ENCODE data around the gene ENOX1.
"Not testable (repeated sequence)": the region's sequence is repeated elsewhere in the genome, so short reads cannot be mapped to it uniquely, and the experiment has no call there.

The ENOX1 gene

DNA sequence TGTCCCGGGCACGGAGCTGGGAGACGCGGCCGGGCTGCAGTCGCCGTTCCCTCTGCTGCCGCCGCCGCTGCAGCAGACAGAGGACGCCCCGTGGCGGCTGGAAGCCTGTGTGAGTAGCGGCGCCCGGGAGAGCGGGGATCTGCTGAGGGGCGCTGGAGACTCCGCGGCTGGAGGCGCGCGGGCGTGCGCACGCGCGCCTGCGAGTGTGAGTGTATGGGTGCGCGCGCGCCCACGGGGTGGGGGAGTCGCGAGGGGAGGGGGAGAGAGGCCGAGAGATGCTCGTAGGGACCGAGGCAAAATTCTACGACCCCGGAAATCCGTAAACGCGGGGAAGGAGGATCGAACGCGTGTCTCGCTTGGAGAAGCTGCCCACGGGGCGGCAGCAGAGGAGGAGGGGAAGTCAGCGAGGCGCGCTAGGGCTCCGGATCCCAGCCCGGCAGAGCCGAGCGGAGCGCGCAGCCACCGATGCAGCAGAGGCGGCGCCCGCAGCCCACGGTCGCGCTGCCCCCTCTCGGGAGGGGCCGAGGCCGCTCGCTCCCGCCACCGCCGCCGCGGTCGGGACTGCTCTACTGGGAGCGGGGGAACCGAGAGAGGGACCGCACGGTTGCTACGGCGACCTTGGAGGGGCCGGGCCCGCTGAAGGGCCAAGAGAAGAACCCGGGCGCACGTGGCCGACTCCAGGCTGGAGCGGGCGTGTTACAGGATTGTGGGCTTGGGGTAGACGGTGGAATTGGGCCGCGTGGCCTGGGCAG is at the start of gene ENOX1:
Gene ENOX1, minus strand, starts transcription at position 207 of the 752 bp plus-strand sequence.
- Histone ChIP-seq H3K9ac (ENCODE audit: low read depth in 1 of 2, low read length in 2 of 2) (peak within 1 kb of the TSS in 1 of 2 donors; percentile 46), H3K4me1 (ENCODE audit: control insufficient read depth in 2 of 2, insufficient read depth in 2 of 2, low read length in 2 of 2) (peaks cover 11 to 16% of the 10 kb centered on the region in 2 donors), H3K9me3 (ENCODE audit: control insufficient read depth in 2 of 2, low read length in 2 of 2) (no peaks in the 10 kb centered on the region), H3K27me3 (ENCODE audit: control insufficient read depth in 2 of 2, insufficient read depth in 2 of 2, low read length in 2 of 2) (peaks cover 10 to 15% of the 10 kb centered on the region in 2 donors), H3K36me3 (ENCODE audit: control insufficient read depth in 2 of 2, insufficient read depth in 2 of 2, low read length in 2 of 2) (no peaks in the 10 kb centered on the region), H3K4me3 (ENCODE audit: low read length in 2 of 2) (peak within 1 kb of the TSS; percentile 59 to 62), H3K27ac (ENCODE audit: low read depth in 2 of 2, low read length in 2 of 2) (peak within 1 kb of the TSS in 1 of 2 donors; percentile 32)

- H3K27ac ChIP-seq (ENCODE audit: low read depth in 2 of 2, low read length in 2 of 2), result no peak overlapping the region
- no peak overlapping the region for H3K4me3 ChIP-seq (ENCODE audit: low read length in 2 of 2)
- H3K4me1 ChIP-seq (ENCODE audit: control insufficient read depth in 2 of 2, insufficient read depth in 2 of 2, low read length in 2 of 2), result no peaks in the 10 kb centered on the region
- H3K27me3 ChIP-seq (ENCODE audit: control insufficient read depth in 2 of 2, insufficient read depth in 2 of 2, low read length in 2 of 2), result no peaks in the 10 kb centered on the region
- H3K36me3 ChIP-seq (ENCODE audit: control insufficient read depth in 2 of 2, insufficient read depth in 2 of 2, low read length in 2 of 2), result no peaks in the 10 kb centered on the region
- H3K9ac ChIP-seq (ENCODE audit: low read depth in 1 of 2, low read length in 2 of 2), result no peak overlapping the region
- H3K9me3 ChIP-seq (ENCODE audit: control insufficient read depth in 2 of 2, low read length in 2 of 2), result no peaks in the 10 kb centered on the region
Observed at GRCh38 chr13:43835701-43836100, 48.9 kb upstream of the ENOX1 start.

DNA sequence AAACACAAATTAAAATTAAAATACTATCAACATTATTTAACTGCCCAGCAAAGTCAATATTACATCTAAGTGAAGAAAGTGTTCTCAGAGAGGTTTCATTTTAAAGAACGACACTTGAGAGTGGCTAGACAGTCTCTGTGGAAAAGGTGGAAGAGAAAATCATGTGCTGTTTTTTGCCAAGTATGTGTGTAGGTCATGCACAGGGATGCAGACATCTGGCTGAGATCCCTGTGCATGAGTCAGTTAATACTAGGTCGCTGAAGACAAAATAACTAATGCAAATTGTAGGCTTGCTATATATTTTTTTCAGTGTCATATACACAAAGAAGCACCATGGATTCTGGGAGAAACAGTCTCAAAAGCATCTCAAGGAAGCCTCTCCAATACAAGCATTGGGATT is 44.3 kb upstream of the ENOX1 start:
- H3K4me3 ChIP-seq (ENCODE audit: low read length in 2 of 2), result no peak overlapping the region
- H3K36me3 ChIP-seq (ENCODE audit: control insufficient read depth in 2 of 2, insufficient read depth in 2 of 2, low read length in 2 of 2), result no peaks in the 10 kb centered on the region
- H3K9me3 ChIP-seq (ENCODE audit: control insufficient read depth in 2 of 2, low read length in 2 of 2), result no peaks in the 10 kb centered on the region
- H3K27ac ChIP-seq (ENCODE audit: low read depth in 2 of 2, low read length in 2 of 2), result no peak overlapping the region
- no peak overlapping the region for H3K9ac ChIP-seq (ENCODE audit: low read depth in 1 of 2, low read length in 2 of 2)
- no peaks in the 10 kb centered on the region for H3K4me1 ChIP-seq (ENCODE audit: control insufficient read depth in 2 of 2, insufficient read depth in 2 of 2, low read length in 2 of 2)
- no peaks in the 10 kb centered on the region for H3K27me3 ChIP-seq (ENCODE audit: control insufficient read depth in 2 of 2, insufficient read depth in 2 of 2, low read length in 2 of 2)

GRCh38 chr13:43830497-43830881 is 43.7 kb upstream of the ENOX1 start:
- H3K9me3 ChIP-seq (ENCODE audit: control insufficient read depth in 2 of 2, low read length in 2 of 2), result no peaks in the 10 kb centered on the region
- H3K27ac ChIP-seq (ENCODE audit: low read depth in 2 of 2, low read length in 2 of 2), result no peak overlapping the region
- H3K4me3 ChIP-seq (ENCODE audit: low read length in 2 of 2), result no peak overlapping the region
- no peaks in the 10 kb centered on the region for H3K4me1 ChIP-seq (ENCODE audit: control insufficient read depth in 2 of 2, insufficient read depth in 2 of 2, low read length in 2 of 2)
- no peaks in the 10 kb centered on the region for H3K36me3 ChIP-seq (ENCODE audit: control insufficient read depth in 2 of 2, insufficient read depth in 2 of 2, low read length in 2 of 2)
- no peaks in the 10 kb centered on the region for H3K27me3 ChIP-seq (ENCODE audit: control insufficient read depth in 2 of 2, insufficient read depth in 2 of 2, low read length in 2 of 2)
- no peak overlapping the region for H3K9ac ChIP-seq (ENCODE audit: low read depth in 1 of 2, low read length in 2 of 2)

GRCh38 chr13:43824656-43825055 is 37.9 kb upstream of the ENOX1 start:
- H3K27ac ChIP-seq (ENCODE audit: low read depth in 2 of 2, low read length in 2 of 2); H3K9me3 ChIP-seq (ENCODE audit: control insufficient read depth in 2 of 2, low read length in 2 of 2); H3K4me1 ChIP-seq (ENCODE audit: control insufficient read depth in 2 of 2, insufficient read depth in 2 of 2, low read length in 2 of 2); H3K9ac ChIP-seq (ENCODE audit: low read depth in 1 of 2, low read length in 2 of 2); H3K4me3 ChIP-seq (ENCODE audit: low read length in 2 of 2); H3K27me3 ChIP-seq (ENCODE audit: control insufficient read depth in 2 of 2, insufficient read depth in 2 of 2, low read length in 2 of 2); H3K36me3 ChIP-seq (ENCODE audit: control insufficient read depth in 2 of 2, insufficient read depth in 2 of 2, low read length in 2 of 2): not testable (repeated sequence)

DNA sequence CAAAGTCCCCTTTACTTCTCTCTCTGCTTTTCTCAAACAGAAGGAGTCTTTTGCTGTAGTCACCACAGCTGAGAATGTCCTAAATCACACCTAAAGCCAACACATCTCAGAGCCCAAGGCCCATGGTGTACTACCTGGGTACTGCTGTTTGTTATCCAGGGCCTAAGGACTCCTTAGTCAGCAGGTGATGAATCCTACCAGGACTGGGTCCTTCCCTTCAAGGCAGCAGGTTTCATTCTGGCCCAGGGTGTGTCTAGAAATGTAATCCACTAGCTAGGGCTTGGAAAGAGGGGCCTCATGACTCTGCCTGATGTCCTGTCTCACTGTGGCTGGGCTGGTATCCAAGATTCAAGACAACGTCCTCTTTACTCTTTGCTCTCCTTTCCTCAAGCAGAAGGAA is 36.2 kb upstream of the ENOX1 start:
- Histone ChIP-seq H3K27me3 (ENCODE audit: control insufficient read depth in 2 of 2, insufficient read depth in 2 of 2, low read length in 2 of 2) (no peaks in the 10 kb centered on the region), H3K27ac (ENCODE audit: low read depth in 2 of 2, low read length in 2 of 2) (no peak overlapping the region)

DNA sequence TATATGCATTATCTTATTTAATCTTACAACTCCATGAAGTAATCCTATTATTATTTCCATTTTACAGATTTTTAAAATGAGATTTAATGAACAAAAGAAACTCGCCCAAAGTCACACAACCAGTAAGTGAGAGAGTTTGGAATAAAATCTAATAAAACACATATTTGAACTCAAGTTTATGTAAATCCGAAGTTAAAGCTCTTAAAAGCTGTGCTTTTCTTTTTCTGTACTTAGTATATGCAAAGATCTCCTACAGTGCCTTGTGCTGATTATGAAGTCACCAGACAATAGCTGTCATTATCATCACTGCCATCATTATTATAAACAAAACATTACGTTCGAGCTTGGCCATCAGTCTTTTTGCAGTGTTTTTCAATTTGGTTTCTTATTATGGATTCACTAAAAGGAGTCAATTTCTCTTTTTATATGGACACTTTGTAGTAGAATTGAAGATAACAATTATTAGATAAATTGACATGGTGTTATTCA is 29.7 kb upstream of the ENOX1 start:
- H3K36me3 ChIP-seq (ENCODE audit: control insufficient read depth in 2 of 2, insufficient read depth in 2 of 2, low read length in 2 of 2), result no peaks in the 10 kb centered on the region
- H3K27ac ChIP-seq (ENCODE audit: low read depth in 2 of 2, low read length in 2 of 2), result no peak overlapping the region
- H3K4me3 ChIP-seq (ENCODE audit: low read length in 2 of 2), result no peak overlapping the region
- H3K9ac ChIP-seq (ENCODE audit: low read depth in 1 of 2, low read length in 2 of 2), result no peak overlapping the region
- H3K4me1 ChIP-seq (ENCODE audit: control insufficient read depth in 2 of 2, insufficient read depth in 2 of 2, low read length in 2 of 2), result no peaks in the 10 kb centered on the region
- peaks cover 0 to 3% of the 10 kb centered on the region in 2 donors for H3K27me3 ChIP-seq (ENCODE audit: control insufficient read depth in 2 of 2, insufficient read depth in 2 of 2, low read length in 2 of 2)
- no peaks in the 10 kb centered on the region for H3K9me3 ChIP-seq (ENCODE audit: control insufficient read depth in 2 of 2, low read length in 2 of 2)

More for the DNA sequence above, 36.2 kb upstream of the ENOX1 start:
- Histone ChIP-seq H3K4me1 (ENCODE audit: control insufficient read depth in 2 of 2, insufficient read depth in 2 of 2, low read length in 2 of 2) (no peaks in the 10 kb centered on the region), H3K36me3 (ENCODE audit: control insufficient read depth in 2 of 2, insufficient read depth in 2 of 2, low read length in 2 of 2) (no peaks in the 10 kb centered on the region), H3K9me3 (ENCODE audit: control insufficient read depth in 2 of 2, low read length in 2 of 2) (no peaks in the 10 kb centered on the region), H3K4me3 (ENCODE audit: low read length in 2 of 2) (no peak overlapping the region), H3K9ac (ENCODE audit: low read depth in 1 of 2, low read length in 2 of 2) (no peak overlapping the region)

DNA sequence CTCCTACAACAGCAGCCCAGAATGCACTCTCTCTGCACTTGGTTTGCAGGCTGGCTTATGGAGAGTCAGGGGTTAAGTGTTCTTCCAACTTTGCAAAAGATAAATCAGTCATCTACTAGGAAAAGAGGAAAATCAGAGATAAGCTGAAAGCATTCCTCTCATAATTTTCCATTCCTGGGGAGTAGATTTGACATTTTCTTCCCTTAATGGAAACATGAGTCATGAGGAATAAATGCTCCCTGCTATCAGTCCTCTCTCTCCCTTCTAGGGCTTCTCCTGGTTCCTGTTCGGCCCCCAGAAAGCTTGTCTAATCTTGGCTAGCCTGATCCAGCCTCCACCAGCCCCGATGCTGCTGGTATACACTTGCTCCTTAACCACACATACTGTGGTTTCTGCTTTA is 28.4 kb upstream of the ENOX1 start:
- Histone ChIP-seq H3K9ac (ENCODE audit: low read depth in 1 of 2, low read length in 2 of 2) (no peak overlapping the region), H3K27me3 (ENCODE audit: control insufficient read depth in 2 of 2, insufficient read depth in 2 of 2, low read length in 2 of 2) (peaks cover 0 to 3% of the 10 kb centered on the region in 2 donors), H3K9me3 (ENCODE audit: control insufficient read depth in 2 of 2, low read length in 2 of 2) (no peaks in the 10 kb centered on the region), H3K27ac (ENCODE audit: low read depth in 2 of 2, low read length in 2 of 2) (no peak overlapping the region), H3K36me3 (ENCODE audit: control insufficient read depth in 2 of 2, insufficient read depth in 2 of 2, low read length in 2 of 2) (no peaks in the 10 kb centered on the region), H3K4me3 (ENCODE audit: low read length in 2 of 2) (no peak overlapping the region), H3K4me1 (ENCODE audit: control insufficient read depth in 2 of 2, insufficient read depth in 2 of 2, low read length in 2 of 2) (no peaks in the 10 kb centered on the region)

- Histone ChIP-seq H3K4me3 (ENCODE audit: low read length in 2 of 2) (no peak overlapping the region), H3K9ac (ENCODE audit: low read depth in 1 of 2, low read length in 2 of 2) (no peak overlapping the region), H3K27ac (ENCODE audit: low read depth in 2 of 2, low read length in 2 of 2) (no peak overlapping the region), H3K4me1 (ENCODE audit: control insufficient read depth in 2 of 2, insufficient read depth in 2 of 2, low read length in 2 of 2) (no peaks in the 10 kb centered on the region), H3K27me3 (ENCODE audit: control insufficient read depth in 2 of 2, insufficient read depth in 2 of 2, low read length in 2 of 2) (no peaks in the 10 kb centered on the region), H3K9me3 (ENCODE audit: control insufficient read depth in 2 of 2, low read length in 2 of 2) (no peaks in the 10 kb centered on the region), H3K36me3 (ENCODE audit: control insufficient read depth in 2 of 2, insufficient read depth in 2 of 2, low read length in 2 of 2) (no peaks in the 10 kb centered on the region)
Observed at GRCh38 chr13:43808676-43809075, 21.9 kb upstream of the ENOX1 start.

DNA sequence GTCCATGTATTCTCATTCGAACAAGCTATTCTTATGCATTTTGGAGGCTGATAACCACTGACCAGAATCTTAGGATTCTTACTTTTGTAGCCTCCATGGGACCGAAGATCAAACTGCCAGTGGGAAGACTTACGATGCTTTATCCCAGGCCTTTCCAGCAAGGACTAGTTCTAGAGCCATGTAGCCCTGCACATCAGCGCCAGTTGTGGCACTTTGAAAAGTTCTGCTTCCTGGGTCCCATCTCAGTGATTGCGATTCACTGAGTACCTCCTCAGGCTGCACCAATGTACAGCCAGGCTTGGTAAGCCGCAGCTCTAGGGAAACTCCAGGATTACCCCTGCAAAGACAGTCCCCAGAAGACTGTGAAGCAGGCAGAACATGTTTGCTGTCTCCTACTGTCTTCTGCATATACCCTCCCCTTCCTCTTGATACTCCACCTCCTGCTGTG is 18.9 kb upstream of the ENOX1 start:
- Histone ChIP-seq H3K4me1 (ENCODE audit: control insufficient read depth in 2 of 2, insufficient read depth in 2 of 2, low read length in 2 of 2) (no peaks in the 10 kb centered on the region), H3K27ac (ENCODE audit: low read depth in 2 of 2, low read length in 2 of 2) (no peak overlapping the region), H3K9me3 (ENCODE audit: control insufficient read depth in 2 of 2, low read length in 2 of 2) (no peaks in the 10 kb centered on the region), H3K36me3 (ENCODE audit: control insufficient read depth in 2 of 2, insufficient read depth in 2 of 2, low read length in 2 of 2) (no peaks in the 10 kb centered on the region), H3K4me3 (ENCODE audit: low read length in 2 of 2) (no peak overlapping the region), H3K9ac (ENCODE audit: low read depth in 1 of 2, low read length in 2 of 2) (no peak overlapping the region), H3K27me3 (ENCODE audit: control insufficient read depth in 2 of 2, insufficient read depth in 2 of 2, low read length in 2 of 2) (no peaks in the 10 kb centered on the region)

All from mucosa of rectum (tissue), 2 donors.